OCI-LY1 (cell line): ENCODE results near the gene ICE2.

Experiments
- H2AFZ ChIP-seq: fragments of 200-600 bp; sonication (generic), shearing (Covaris generic); 2 replicates; pipeline ENCODE4 v1.6.0; 2014; ENCODE audit warnings: antibody characterized with exemption, mild to moderate bottlenecking, low read length
- H3F3A ChIP-seq: fragments of 200-600 bp; sonication (generic), shearing (Covaris generic); 2 replicates; pipeline ENCODE4 v1.6.0; 2014; ENCODE audit warnings: mild to moderate bottlenecking, antibody characterized with exemption, low read length, moderate library complexity; ENCODE audit not compliant: insufficient read depth
- H3K27ac ChIP-seq: fragments of 200-600 bp; sonication (generic); 2 replicates; pipeline ENCODE4 v1.5.1; 2014; ENCODE audit warnings: low read length, mixed run types, mild to moderate bottlenecking, low read depth; ENCODE audit not compliant: poor library complexity, severe bottlenecking
- H3K27me3 ChIP-seq: fragments of 200-600 bp; sonication (generic); 2 replicates; pipeline ENCODE4 v1.6.0; 2014; ENCODE audit warnings: antibody characterized with exemption, mild to moderate bottlenecking, low read length, moderate library complexity; ENCODE audit not compliant: insufficient read depth
- H3K36me3 ChIP-seq: fragments of 200-600 bp; sonication (generic); 2 replicates; pipeline ENCODE4 v1.6.1; 2014; ENCODE audit warnings: mild to moderate bottlenecking, antibody characterized with exemption, low read length, moderate library complexity, mixed read lengths; ENCODE audit not compliant: insufficient read depth
- H3K4me1 ChIP-seq: fragments of 200-600 bp; sonication (generic); 2 replicates; pipeline ENCODE4 v1.5.1; 2014; ENCODE audit warnings: mild to moderate bottlenecking, low read length, moderate library complexity; ENCODE audit not compliant: insufficient read depth, severe bottlenecking
- H3K4me2 ChIP-seq: fragments of 200-600 bp; sonication (generic), shearing (Covaris generic); 2 replicates; pipeline ENCODE4 v1.6.1; 2014; ENCODE audit warnings: low read length
- H3K4me3 ChIP-seq: fragments of 200-600 bp; sonication (generic); 2 replicates; pipeline ENCODE4 v1.5.1; 2014; ENCODE audit warnings: low read length, low read depth, mild to moderate bottlenecking, mixed read lengths; ENCODE audit not compliant: poor library complexity, severe bottlenecking
- H3K79me2 ChIP-seq: fragments of 200-600 bp; shearing (Covaris generic); 2 replicates; pipeline ENCODE4 v1.6.1; 2016; ENCODE audit warnings: mixed run types, low read length, mixed read lengths; ENCODE audit not compliant: insufficient read depth
- H3K9ac ChIP-seq: fragments of 200-600 bp; sonication (generic), shearing (Covaris generic); 2 replicates; pipeline ENCODE4 v1.6.1; 2014; ENCODE audit warnings: mild to moderate bottlenecking, low read length, mixed read lengths
- H3K9me2 ChIP-seq: fragments of 200-600 bp; sonication (generic), shearing (Covaris generic); 2 replicates; pipeline ENCODE4 v1.6.1; 2014; ENCODE audit warnings: low read depth, mild to moderate bottlenecking, low read length, mixed read lengths
- H3K9me3 ChIP-seq: fragments of 200-600 bp; shearing (Covaris generic); 2 replicates; pipeline ENCODE4 v1.6.1; 2014; ENCODE audit warnings: low read length, mixed read lengths
- H4K20me1 ChIP-seq: fragments of 200-600 bp; sonication (generic), shearing (Covaris generic); 2 replicates; pipeline ENCODE4 v1.6.0; 2016; ENCODE audit warnings: mild to moderate bottlenecking, low read length; ENCODE audit not compliant: insufficient read depth
- CTCF ChIP-seq: fragments of 200-600 bp; sonication (generic), shearing (Covaris generic); IDR thresholded peaks from 2 replicates; pipeline ENCODE4 v1.5.1; 2017; ENCODE audit warnings: mild to moderate bottlenecking, antibody characterized with exemption, low read length, moderate library complexity, mixed read lengths
- EZH2 ChIP-seq: fragments of 200-600 bp; sonication (generic), shearing (Covaris generic); IDR thresholded peaks from 2 replicates; pipeline ENCODE4 v1.8.0; 2017; ENCODE audit warnings: borderline replicate concordance, mixed run types, mild to moderate bottlenecking, antibody characterized with exemption, low read length, moderate library complexity, mixed read lengths

The ICE2 gene

DNA sequence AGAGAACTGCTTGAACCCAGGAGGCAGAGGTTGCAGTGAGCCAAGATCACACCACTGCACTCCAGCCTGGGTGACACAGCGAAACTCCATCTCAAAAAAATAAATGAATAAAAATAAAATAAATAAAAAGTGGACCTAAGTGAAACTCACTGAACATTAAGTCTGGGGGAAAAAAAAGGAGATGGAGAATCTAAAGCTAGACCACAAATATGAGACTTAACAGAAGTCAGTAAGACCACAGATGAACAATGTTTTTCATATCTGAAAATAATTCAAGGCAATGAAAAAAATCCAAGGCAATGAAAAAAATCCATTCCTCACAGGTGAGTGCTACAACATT, 99.8 kb downstream of the ICE2 start:
- Histone ChIP-seq H3K36me3 (no peaks in the 10 kb centered on the region), H3K4me1 (no peaks in the 10 kb centered on the region), H3K9ac (no peak overlapping the region), H3K4me2 (no peak overlapping the region), H3K27ac (no peak overlapping the region), H2AFZ (no peak overlapping the region), H3K4me3 (no peak overlapping the region), H3K9me2 (no peaks in the 10 kb centered on the region), H3K27me3 (no peaks in the 10 kb centered on the region), H3K79me2 (no peaks in the 10 kb centered on the region), H3F3A (no peaks in the 10 kb centered on the region), H4K20me1 (no peaks in the 10 kb centered on the region), H3K9me3 (no peaks in the 10 kb centered on the region)
- TF ChIP-seq EZH2: no peak
- TF ChIP-seq CTCF: no peak

GRCh38 chr15:60376677-60377095, 102.3 kb downstream of the ICE2 start:
- Histone ChIP-seq H3K36me3 (no peaks in the 10 kb centered on the region), H4K20me1 (no peaks in the 10 kb centered on the region), H3K9me3 (no peaks in the 10 kb centered on the region), H3K9ac (no peak overlapping the region), H3K4me3 (no peak overlapping the region), H3K4me1 (no peaks in the 10 kb centered on the region), H3K79me2 (no peaks in the 10 kb centered on the region), H3K27ac (no peak overlapping the region), H3K4me2 (no peak overlapping the region), H3F3A (no peaks in the 10 kb centered on the region), H2AFZ (no peak overlapping the region), H3K9me2 (no peaks in the 10 kb centered on the region), H3K27me3 (no peaks in the 10 kb centered on the region)
- TF ChIP-seq CTCF (no peak), EZH2 (no peak)

DNA sequence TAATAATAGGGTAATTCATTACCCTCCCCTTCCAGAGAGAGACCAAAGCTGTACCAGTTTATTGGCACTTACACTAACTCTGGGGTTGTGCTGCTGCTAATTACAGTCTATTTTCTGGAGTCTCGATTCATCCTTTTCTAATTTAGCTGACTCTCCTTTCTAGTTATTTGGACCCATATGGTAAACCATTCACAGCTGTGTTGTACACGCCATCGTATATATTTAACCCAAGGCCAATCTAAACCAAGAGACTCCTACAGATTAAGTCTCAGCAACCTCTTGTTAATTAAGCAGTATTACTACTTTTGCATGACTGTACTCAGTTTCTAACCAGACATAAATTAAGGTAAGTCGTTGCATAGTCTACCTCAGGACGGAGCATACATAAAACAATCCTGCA, 103.6 kb downstream of the ICE2 start:
- no peaks in the 10 kb centered on the region for H4K20me1 ChIP-seq
- no peaks in the 10 kb centered on the region for H3K27me3 ChIP-seq
- H3K36me3 ChIP-seq: no peaks in the 10 kb centered on the region
- no peak overlapping the region for H2AFZ ChIP-seq
- no peak overlapping the region for H3K4me3 ChIP-seq
- H3F3A ChIP-seq: no peaks in the 10 kb centered on the region
- TF ChIP-seq EZH2: no peak
- no peak for TF ChIP-seq CTCF
- H3K79me2 ChIP-seq: no peaks in the 10 kb centered on the region
- H3K9me2 ChIP-seq: no peaks in the 10 kb centered on the region
- no peak overlapping the region for H3K4me2 ChIP-seq
- no peak overlapping the region for H3K9ac ChIP-seq
- H3K27ac ChIP-seq: no peak overlapping the region
- H3K9me3 ChIP-seq: no peaks in the 10 kb centered on the region
- no peaks in the 10 kb centered on the region for H3K4me1 ChIP-seq
